ENCODE data around the gene ACTRT2. TPM values are rescaled to one million over a fixed set of nuclear protein-coding genes. Genes with fewer than 3 reads are reported as not detected.

ACTRT2 gene
- total and polyA plus RNA-seq, 7 donors: not detected

GRCh38 chr1:3034728-3035562 is 13.7 kb downstream of the ACTRT2 start:
- no peaks in the 10 kb centered on the region for H3K9me3 ChIP-seq
- intact Hi-C loops (cut with DNase I): no loop called here
- H3K4me1 ChIP-seq: no peaks in the 10 kb centered on the region
- no peaks in the 10 kb centered on the region for H3K36me3 ChIP-seq
- 76 to 84% methylated on average over 14 of the region's 14 CpGs for WGBS, 2 donors
- no peak overlapping the region for H3K27ac ChIP-seq
- H3K27me3 ChIP-seq: peaks cover 3 to 71% (median 35%) of the 10 kb centered on the region in 3 donors
- TF ChIP-seq CTCF (IDR thresholded peaks at IDR 0.05): no peak
- no peak for TF ChIP-seq EP300 (IDR thresholded peaks at IDR 0.05)
- TF ChIP-seq POLR2AphosphoS5 (IDR thresholded peaks at IDR 0.05): no peak
- TF ChIP-seq POLR2A (IDR thresholded peaks at IDR 0.05): no peak
- peak; percentile 64 for DNase-seq
- no peak overlapping the region for H3K4me3 ChIP-seq

GRCh38 chr1:3035563-3036446 is 14.5 kb downstream of the ACTRT2 start:
- peak; percentile 54 for DNase-seq
- intact Hi-C loops (cut with DNase I): no loop called here
- TF ChIP-seq EP300 (IDR thresholded peaks at IDR 0.05) (no peak), POLR2A (IDR thresholded peaks at IDR 0.05) (no peak), CTCF (IDR thresholded peaks at IDR 0.05) (no peak), POLR2AphosphoS5 (IDR thresholded peaks at IDR 0.05) (no peak)

GRCh38 chr1:3036447-3037280 is 15.4 kb downstream of the ACTRT2 start:
- Histone ChIP-seq H3K4me1 (no peaks in the 10 kb centered on the region), H3K27me3 (peaks cover 0 to 56% (median 30%) of the 10 kb centered on the region in 3 donors), H3K27ac (no peak overlapping the region), H3K4me3 (no peak overlapping the region), H3K36me3 (no peaks in the 10 kb centered on the region), H3K9me3 (no peaks in the 10 kb centered on the region)
- WGBS, 2 donors: 54 to 61% methylated on average over 22 of the region's 22 CpGs
- no peak for TF ChIP-seq CTCF (IDR thresholded peaks at IDR 0.05)
- no peak for TF ChIP-seq POLR2A (IDR thresholded peaks at IDR 0.05)
- TF ChIP-seq POLR2AphosphoS5 (IDR thresholded peaks at IDR 0.05): no peak
- TF ChIP-seq EP300 (IDR thresholded peaks at IDR 0.05): no peak
- intact Hi-C loops (cut with DNase I): no loop called here
- DNase-seq: peak; percentile 15

More at GRCh38 chr1:3035563-3036446, 14.5 kb downstream of the ACTRT2 start:
- no peaks in the 10 kb centered on the region for H3K9me3 ChIP-seq
- H3K27ac ChIP-seq: no peak overlapping the region
- H3K4me1 ChIP-seq: no peaks in the 10 kb centered on the region
- H3K36me3 ChIP-seq: no peaks in the 10 kb centered on the region
- peaks cover 0 to 63% (median 30%) of the 10 kb centered on the region in 3 donors for H3K27me3 ChIP-seq
- 68 to 81% methylated on average over 19 of the region's 19 CpGs for whole genome bisulfite sequencing, 2 donors
- H3K4me3 ChIP-seq: no peak overlapping the region

- Histone ChIP-seq H3K9me3 (no peaks in the 10 kb centered on the region), H3K4me1 (no peaks in the 10 kb centered on the region), H3K4me3 (no peak overlapping the region), H3K27me3 (peaks cover 0 to 56% (median 30%) of the 10 kb centered on the region in 3 donors), H3K36me3 (no peaks in the 10 kb centered on the region), H3K27ac (no peak overlapping the region)
- intact Hi-C loops (cut with DNase I): no loop called here
- WGBS, 2 donors: 76 to 86% methylated on average over 32 of the region's 32 CpGs
- no peak for TF ChIP-seq POLR2AphosphoS5 (IDR thresholded peaks at IDR 0.05)
- TF ChIP-seq POLR2A (IDR thresholded peaks at IDR 0.05): no peak
- no peak for TF ChIP-seq EP300 (IDR thresholded peaks at IDR 0.05)
- TF ChIP-seq CTCF (IDR thresholded peaks at IDR 0.05): no peak
- peak; percentile 48 for DNase-seq
These were observed 16.2 kb downstream of the ACTRT2 start for GRCh38 chr1:3037281-3038040.

Measured in sigmoid colon (tissue), 7 donors.